NCI-H1930 (cell line): ENCODE data around the gene MSX1.

Source experiments
- DNase-seq, 2 experiments: peaks; one replicate each; lab custom pipeline; 2025; lab: John Stamatoyannopoulos, UW

The MSX1 gene

GRCh38 chr4:4841156-4841555 is 18.3 kb upstream of the MSX1 start:
- no peak for DNase-seq

GRCh38 chr4:4842476-4843441 is 16.7 kb upstream of the MSX1 start:
- DNase-seq, result no peak

GRCh38 chr4:4843635-4844291 is 15.7 kb upstream of the MSX1 start:
- DNase-seq, result no peak

- no peak for DNase-seq
These were observed 14.4 kb upstream of the MSX1 start for GRCh38 chr4:4845027-4845426.

GRCh38 chr4:4847011-4847410 is 12.5 kb upstream of the MSX1 start:
- no peak for DNase-seq

GRCh38 chr4:4848540-4848939 is 10.9 kb upstream of the MSX1 start:
- DNase-seq, result no peak

- no peak for DNase-seq
These were observed 10.4 kb upstream of the MSX1 start for GRCh38 chr4:4849106-4849505.

GRCh38 chr4:4849524-4850193 is 9.8 kb upstream of the MSX1 start:
- DNase-seq, result no peak

- DNase-seq, result no peak
These were observed 8.4 kb upstream of the MSX1 start for GRCh38 chr4:4851081-4851480.

- no peak for DNase-seq
These were observed 7.6 kb upstream of the MSX1 start for GRCh38 chr4:4851906-4852305.

- no peak for DNase-seq
These were observed 6.7 kb upstream of the MSX1 start for GRCh38 chr4:4852591-4853362.

GRCh38 chr4:4853371-4853823 is 6.1 kb upstream of the MSX1 start:
- DNase-seq, result no peak

- no peak for DNase-seq
These were observed 5.4 kb upstream of the MSX1 start for GRCh38 chr4:4853921-4854648.

- DNase-seq, result no peak
These were observed 4.7 kb upstream of the MSX1 start for GRCh38 chr4:4854649-4855295.

- DNase-seq, result no peak
These were observed 4.0 kb upstream of the MSX1 start for GRCh38 chr4:4855301-4856070.

GRCh38 chr4:4856071-4857000 is 3.1 kb upstream of the MSX1 start:
- DNase-seq, result no peak

- no peak for DNase-seq
These were observed 2.3 kb upstream of the MSX1 start for GRCh38 chr4:4857001-4857808.
